Muscle layer of duodenum (tissue), 2 donors: ENCODE data around the gene CDC6.
A peak's percentile ranks its signal among the peaks of the same experiment; 100 is the strongest.

Experiments
- H3K27ac ChIP-seq: one replicate; pipeline ENCODE4 v1.7.0; 2013; ENCODE audit warnings: mild to moderate bottlenecking, low read length
- H3K27me3 ChIP-seq: one replicate; pipeline ENCODE4 v1.7.0; 2013; ENCODE audit warnings: low read depth, mild to moderate bottlenecking, control low read depth, low read length
- H3K36me3 ChIP-seq, 2 donors: one replicate each; pipeline ENCODE4 v1.7.0; 2013; ENCODE audit warnings: low read length in 2 of 2, control low read depth in 1 of 2, mild to moderate bottlenecking in 1 of 2; ENCODE audit not compliant: insufficient read depth in 2 of 2, control insufficient read depth in 1 of 2
- H3K4me1 ChIP-seq, 2 donors: one replicate each; pipeline ENCODE4 v1.7.0; 2013; ENCODE audit warnings: low read length in 2 of 2, mild to moderate bottlenecking in 2 of 2, control low read depth in 1 of 2, moderate library complexity in 1 of 2; ENCODE audit not compliant: insufficient read depth in 2 of 2, control insufficient read depth in 1 of 2
- H3K4me3 ChIP-seq, 2 donors: one replicate each; pipeline ENCODE4 v1.7.0; 2013; ENCODE audit warnings: low read length in 2 of 2, low read depth in 1 of 2, mild to moderate bottlenecking in 1 of 2
- H3K9me3 ChIP-seq, 2 donors: one replicate each; pipeline ENCODE4 v1.7.0; 2013; ENCODE audit warnings: low read length in 2 of 2, control low read depth in 1 of 2, mild to moderate bottlenecking in 1 of 2; ENCODE audit not compliant: control insufficient read depth in 1 of 2
- donor health status: healthy.

The CDC6 gene

DNA sequence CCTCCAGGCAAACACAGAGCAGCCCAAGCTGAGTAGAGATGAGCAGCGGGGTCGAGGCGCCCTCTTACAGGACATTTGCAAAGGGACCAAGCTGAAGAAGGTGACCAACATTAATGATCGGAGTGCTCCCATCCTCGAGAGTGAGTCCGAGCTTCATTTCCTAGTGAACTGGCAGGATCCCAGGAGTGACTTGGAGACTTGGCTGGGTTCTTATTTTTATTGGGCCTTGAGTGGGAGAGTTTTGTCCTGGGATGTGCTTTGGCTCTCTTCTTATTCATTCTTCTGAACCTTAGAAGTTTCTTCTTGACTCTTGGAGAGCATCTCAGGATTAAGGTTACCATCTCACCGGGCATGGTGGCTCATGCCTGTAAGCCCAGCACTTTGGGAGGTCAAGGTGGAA lies 27.2 kb upstream of the CDC6 start:
- H3K4me1 ChIP-seq: no peaks in the 10 kb centered on the region
- H3K36me3 ChIP-seq: peaks cover 45 to 67% of the 10 kb centered on the region in 2 donors
- H3K27ac ChIP-seq: no peak overlapping the region
- H3K4me3 ChIP-seq: no peak overlapping the region
- H3K9me3 ChIP-seq: no peaks in the 10 kb centered on the region
- no peaks in the 10 kb centered on the region for H3K27me3 ChIP-seq

GRCh38 chr17:40264458-40265185 lies 23.1 kb upstream of the CDC6 start:
- Histone ChIP-seq H3K9me3 (no peaks in the 10 kb centered on the region), H3K4me3 (no peak overlapping the region), H3K36me3 (peaks cover 51 to 66% of the 10 kb centered on the region in 2 donors), H3K27ac (no peak overlapping the region), H3K27me3 (no peaks in the 10 kb centered on the region), H3K4me1 (no peaks in the 10 kb centered on the region)

DNA sequence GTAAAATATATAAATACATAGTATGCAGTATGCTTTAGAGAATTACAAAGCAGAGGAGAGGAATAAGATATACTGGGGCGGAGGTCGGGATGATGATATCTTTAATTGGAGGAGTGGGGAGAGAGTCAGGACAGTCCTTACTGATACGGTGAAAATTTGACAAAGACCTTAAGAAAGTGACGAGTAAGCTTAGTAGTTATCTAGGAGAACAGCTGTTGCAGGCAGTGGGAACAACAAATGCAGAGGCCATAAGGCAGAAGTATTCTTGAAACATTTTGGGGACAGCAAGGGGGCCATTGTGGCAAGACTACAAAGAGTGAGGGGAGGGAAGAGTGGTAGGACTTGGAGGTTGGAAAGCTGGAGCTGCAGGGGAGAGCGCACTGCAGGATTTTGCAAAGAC lies 22.3 kb upstream of the CDC6 start:
- no peaks in the 10 kb centered on the region for H3K4me1 ChIP-seq
- no peaks in the 10 kb centered on the region for H3K27me3 ChIP-seq
- H3K9me3 ChIP-seq: no peaks in the 10 kb centered on the region
- H3K36me3 ChIP-seq: peaks cover 47 to 65% of the 10 kb centered on the region in 2 donors
- no peak overlapping the region for H3K4me3 ChIP-seq
- no peak overlapping the region for H3K27ac ChIP-seq

DNA sequence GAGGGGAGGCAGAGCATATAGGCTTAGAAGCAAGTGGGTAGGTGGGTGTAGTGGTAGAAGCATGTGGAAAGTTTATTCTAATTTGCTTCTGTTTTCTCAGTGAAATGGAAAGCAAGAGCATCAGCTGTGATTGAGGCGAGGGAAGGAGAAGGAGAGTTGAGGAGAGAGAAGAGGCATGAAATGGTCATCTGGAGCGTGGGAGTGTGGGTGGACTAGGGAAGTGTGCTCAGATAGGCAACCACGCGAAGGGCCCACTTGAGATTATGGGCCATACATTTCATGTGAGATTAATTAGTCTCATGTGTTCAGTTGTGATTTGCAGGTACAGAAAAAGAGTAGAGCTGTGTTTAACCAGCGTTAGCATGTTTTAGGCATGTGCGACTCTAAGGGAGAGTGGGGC lies 20.8 kb upstream of the CDC6 start:
- H3K9me3 ChIP-seq: no peaks in the 10 kb centered on the region
- H3K27ac ChIP-seq: no peak overlapping the region
- no peak overlapping the region for H3K4me3 ChIP-seq
- no peaks in the 10 kb centered on the region for H3K27me3 ChIP-seq
- peaks cover 45 to 63% of the 10 kb centered on the region in 2 donors for H3K36me3 ChIP-seq
- no peaks in the 10 kb centered on the region for H3K4me1 ChIP-seq

DNA sequence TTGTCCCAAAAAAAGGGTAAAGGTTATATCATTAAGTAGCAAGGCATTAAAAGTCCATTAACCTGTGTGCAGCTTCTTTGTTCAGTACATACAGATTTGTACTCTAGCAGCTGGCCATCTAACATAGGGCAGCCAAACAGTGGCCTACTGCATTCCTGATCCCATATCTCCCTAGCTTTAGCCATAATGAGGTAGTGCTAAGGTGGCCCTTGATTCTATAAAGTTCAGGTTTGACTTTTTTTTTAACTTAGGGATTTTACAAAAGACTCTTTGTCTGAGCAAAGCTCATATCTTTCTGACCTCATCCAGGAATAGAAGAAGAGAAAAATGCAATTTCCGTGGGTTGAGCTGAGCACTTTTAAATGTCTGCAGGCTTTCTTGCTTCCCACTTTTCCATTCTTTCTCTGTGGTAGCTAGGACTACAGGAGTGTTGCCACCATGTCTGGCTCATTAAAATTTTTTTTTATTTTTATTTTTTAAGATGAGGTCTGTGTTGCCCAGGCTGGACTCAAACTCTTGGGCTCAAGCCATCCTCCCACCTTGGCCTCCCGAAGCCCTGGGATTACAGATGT lies 19.5 kb upstream of the CDC6 start:
- Histone ChIP-seq H3K27me3 (no peaks in the 10 kb centered on the region), H3K4me3 (no peak overlapping the region), H3K4me1 (no peaks in the 10 kb centered on the region), H3K9me3 (no peaks in the 10 kb centered on the region), H3K27ac (no peak overlapping the region), H3K36me3 (peaks cover 36 to 57% of the 10 kb centered on the region in 2 donors)

DNA sequence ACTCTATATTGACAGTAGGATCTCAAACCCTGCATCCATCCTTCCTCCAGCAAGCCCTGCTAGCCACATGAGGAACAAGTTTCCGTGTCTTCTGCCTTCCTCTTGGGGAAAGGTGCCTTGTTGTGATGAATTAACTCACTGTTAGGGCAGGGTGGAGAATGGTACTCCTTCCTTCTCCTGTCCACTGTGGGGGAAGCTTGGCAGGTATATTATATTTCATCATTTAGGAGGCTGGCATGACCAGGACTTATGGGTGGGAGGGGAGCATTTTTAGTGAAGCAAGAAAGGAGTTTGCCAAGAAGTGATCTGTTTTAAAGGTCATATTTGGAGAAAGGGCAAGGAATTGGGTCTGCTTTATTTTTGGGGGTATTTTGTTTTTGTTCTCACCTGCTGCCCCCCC lies 9.3 kb upstream of the CDC6 start:
- Histone ChIP-seq H3K4me3 (no peak overlapping the region), H3K27ac (no peak overlapping the region), H3K27me3 (no peaks in the 10 kb centered on the region), H3K36me3 (peaks cover 54 to 77% of the 10 kb centered on the region in 2 donors), H3K9me3 (no peaks in the 10 kb centered on the region), H3K4me1 (no peaks in the 10 kb centered on the region)

GRCh38 chr17:40279402-40279801 lies 8.3 kb upstream of the CDC6 start:
- no peaks in the 10 kb centered on the region for H3K9me3 ChIP-seq
- H3K27ac ChIP-seq: no peak overlapping the region
- H3K36me3 ChIP-seq: peaks cover 47 to 75% of the 10 kb centered on the region in 2 donors
- H3K4me1 ChIP-seq: no peaks in the 10 kb centered on the region
- H3K27me3 ChIP-seq: no peaks in the 10 kb centered on the region
- H3K4me3 ChIP-seq: no peak overlapping the region

GRCh38 chr17:40281663-40282062 lies 6.0 kb upstream of the CDC6 start:
- Histone ChIP-seq H3K9me3 (no peaks in the 10 kb centered on the region), H3K27me3 (no peaks in the 10 kb centered on the region), H3K27ac (no peak overlapping the region), H3K4me3 (no peak overlapping the region), H3K4me1 (peaks cover 0 to 3% of the 10 kb centered on the region in 2 donors), H3K36me3 (peaks cover 40 to 62% of the 10 kb centered on the region in 2 donors)

DNA sequence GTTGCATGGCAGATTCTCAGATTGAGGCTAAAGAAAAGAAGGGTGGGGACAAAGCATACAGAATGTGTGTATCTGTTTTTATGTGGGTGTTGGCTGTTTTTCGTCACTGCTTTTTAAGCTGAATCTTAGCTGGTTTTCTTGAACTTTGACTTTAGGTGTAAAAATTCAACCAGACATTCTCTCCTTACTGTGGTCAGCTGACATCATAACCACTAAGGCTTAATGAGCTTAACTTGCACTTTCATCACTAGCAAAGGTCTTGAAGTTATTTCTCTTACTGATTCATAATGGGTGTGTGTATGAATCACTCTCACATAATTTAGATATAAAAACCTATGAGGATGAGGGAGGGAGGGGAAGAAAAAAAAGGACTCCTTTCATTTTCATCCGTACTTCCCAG lies 4.0 kb upstream of the CDC6 start:
- Histone ChIP-seq H3K27me3 (no peaks in the 10 kb centered on the region), H3K27ac (peak overlapping the region; percentile 34), H3K4me1 (peaks cover 0 to 10% of the 10 kb centered on the region in 2 donors), H3K36me3 (peaks cover 28 to 42% of the 10 kb centered on the region in 2 donors), H3K9me3 (no peaks in the 10 kb centered on the region), H3K4me3 (no peak overlapping the region)

DNA sequence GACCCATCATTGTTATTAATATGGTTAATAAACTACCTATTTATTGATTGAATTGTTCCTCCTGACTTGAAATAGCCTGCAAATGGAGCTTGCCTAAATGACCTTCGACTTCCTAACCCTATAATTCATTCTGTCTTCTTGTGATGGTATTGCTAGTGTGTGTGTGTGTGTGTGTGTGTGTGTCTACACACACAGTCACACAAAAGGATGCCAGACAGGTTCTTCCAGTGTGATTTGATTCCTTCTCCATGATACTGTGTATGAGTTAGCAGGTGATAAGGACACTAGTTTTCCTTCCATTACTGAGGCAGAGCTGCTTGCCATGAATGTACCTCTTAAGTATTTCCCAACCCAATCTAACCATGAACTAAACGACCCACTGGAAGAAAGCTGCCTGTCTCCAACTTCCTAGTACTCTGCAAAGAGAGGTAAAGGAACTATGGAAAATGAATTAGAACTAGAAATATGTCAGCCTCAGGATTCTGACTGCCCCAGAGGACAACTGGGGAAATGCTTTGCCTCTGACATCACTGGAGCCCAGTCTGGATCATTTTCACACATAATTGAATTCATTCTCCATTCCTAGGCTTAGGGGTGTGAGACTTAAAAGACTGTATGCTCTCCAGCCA lies 3.5 kb upstream of the CDC6 start:
- peaks cover 0 to 10% of the 10 kb centered on the region in 2 donors for H3K4me1 ChIP-seq
- no peaks in the 10 kb centered on the region for H3K27me3 ChIP-seq
- peaks cover 22 to 36% of the 10 kb centered on the region in 2 donors for H3K36me3 ChIP-seq
- no peaks in the 10 kb centered on the region for H3K9me3 ChIP-seq
- no peak overlapping the region for H3K4me3 ChIP-seq
- H3K27ac ChIP-seq: peak overlapping the region; percentile 34

GRCh38 chr17:40286473-40286872 lies 1.2 kb upstream of the CDC6 start:
- no peak overlapping the region for H3K27ac ChIP-seq
- no peaks in the 10 kb centered on the region for H3K9me3 ChIP-seq
- H3K4me3 ChIP-seq: no peak overlapping the region
- peaks cover 3 to 16% of the 10 kb centered on the region in 2 donors for H3K36me3 ChIP-seq
- no peaks in the 10 kb centered on the region for H3K27me3 ChIP-seq
- peaks cover 0 to 10% of the 10 kb centered on the region in 2 donors for H3K4me1 ChIP-seq
